ENCODE data around the gene H2BK1. TPM values are rescaled to one million over a fixed set of nuclear protein-coding genes. Genes with fewer than 3 reads are reported as not detected.

Gene H2BK1
- total RNA-seq, 2 donors from 2014 or later, result not detected

GRCh38 chr7:151202836-151203235 is 7.5 kb downstream of the H2BK1 start:
- 94 to 95% methylated on average over 5 to 9 of the region's 9 CpGs for WGBS, 2 experiments (ENCODE audit: insufficient coverage in 1 of 2, insufficient read length in 1 of 2)
- Mint-ChIP-seq H3K27me3 (ENCODE audit: insufficient read depth) (peaks cover 56% of the 10 kb centered on the region), H3K4me3 (no peak overlapping the region)

GRCh38 chr7:151201751-151202150 is 8.5 kb downstream of the H2BK1 start:
- Mint-ChIP-seq H3K9me3 (no peaks in the 10 kb centered on the region), H3K27ac (no peak overlapping the region), H3K4me1 (peaks cover 3% of the 10 kb centered on the region), H3K4me3 (no peak overlapping the region), H3K27me3 (ENCODE audit: insufficient read depth) (peaks cover 53% of the 10 kb centered on the region), H3K36me3 (ENCODE audit: low read depth) (no peaks in the 10 kb centered on the region)
- Histone ChIP-seq H3K27me3 (ENCODE audit: control insufficient read depth, insufficient read depth, low read length, poor library complexity, severe bottlenecking) (peaks cover 6% of the 10 kb centered on the region), H3K4me3 (ENCODE audit: low read length) (no peak overlapping the region), H3K36me3 (ENCODE audit: control insufficient read depth, insufficient read depth, low read length) (no peaks in the 10 kb centered on the region), H3K9ac (ENCODE audit: extremely low read depth, low read length, poor library complexity, severe bottlenecking) (no peak overlapping the region), H3K4me1 (ENCODE audit: control insufficient read depth, insufficient read depth, low read length) (no peaks in the 10 kb centered on the region), H3K9me3 (ENCODE audit: control insufficient read depth, low read length) (no peaks in the 10 kb centered on the region), H3K27ac (ENCODE audit: low read depth, low read length) (no peak overlapping the region)
- 90 to 96% methylated on average over 3 to 4 of the region's 4 CpGs for WGBS, 2 experiments (ENCODE audit: insufficient coverage in 1 of 2, insufficient read length in 1 of 2)
- no peak for DNase-seq
- TF ChIP-seq CTCF (conservative IDR thresholded peaks at IDR 0.05), result no peak

More at GRCh38 chr7:151202836-151203235, 7.5 kb downstream of the H2BK1 start:
- Histone ChIP-seq H3K27me3 (ENCODE audit: control insufficient read depth, insufficient read depth, low read length, poor library complexity, severe bottlenecking) (peaks cover 6% of the 10 kb centered on the region), H3K9me3 (ENCODE audit: control insufficient read depth, low read length) (no peaks in the 10 kb centered on the region), H3K4me3 (ENCODE audit: low read length) (no peak overlapping the region), H3K27ac (ENCODE audit: low read depth, low read length) (no peak overlapping the region), H3K4me1 (ENCODE audit: control insufficient read depth, insufficient read depth, low read length) (no peaks in the 10 kb centered on the region), H3K9ac (ENCODE audit: extremely low read depth, low read length, poor library complexity, severe bottlenecking) (no peak overlapping the region), H3K36me3 (ENCODE audit: control insufficient read depth, insufficient read depth, low read length) (no peaks in the 10 kb centered on the region)
- Mint-ChIP-seq H3K36me3 (ENCODE audit: low read depth) (no peaks in the 10 kb centered on the region), H3K4me1 (peaks cover 3% of the 10 kb centered on the region), H3K9me3 (no peaks in the 10 kb centered on the region), H3K27ac (no peak overlapping the region)
- DNase-seq, result no peak
- no peak for TF ChIP-seq CTCF (conservative IDR thresholded peaks at IDR 0.05)

- H3K27me3 Mint-ChIP-seq (ENCODE audit: insufficient read depth), result peaks cover 52% of the 10 kb centered on the region
- Histone ChIP-seq H3K27me3 (ENCODE audit: control insufficient read depth, insufficient read depth, low read length, poor library complexity, severe bottlenecking) (peaks cover 6% of the 10 kb centered on the region), H3K4me1 (ENCODE audit: control insufficient read depth, insufficient read depth, low read length) (no peaks in the 10 kb centered on the region), H3K9me3 (ENCODE audit: control insufficient read depth, low read length) (no peaks in the 10 kb centered on the region), H3K27ac (ENCODE audit: low read depth, low read length) (no peak overlapping the region), H3K4me3 (ENCODE audit: low read length) (no peak overlapping the region), H3K9ac (ENCODE audit: extremely low read depth, low read length, poor library complexity, severe bottlenecking) (no peak overlapping the region), H3K36me3 (ENCODE audit: control insufficient read depth, insufficient read depth, low read length) (no peaks in the 10 kb centered on the region)
- no peaks in the 10 kb centered on the region for H3K36me3 Mint-ChIP-seq (ENCODE audit: low read depth)
- 89 to 94% methylated on average over 2 to 3 of the region's 3 CpGs for WGBS, 2 experiments (ENCODE audit: insufficient coverage in 1 of 2, insufficient read length in 1 of 2)
- no peak overlapping the region for H3K4me3 Mint-ChIP-seq
- H3K27ac Mint-ChIP-seq, result no peak overlapping the region
- no peaks in the 10 kb centered on the region for H3K9me3 Mint-ChIP-seq
- peaks cover 3% of the 10 kb centered on the region for H3K4me1 Mint-ChIP-seq
- no peak for TF ChIP-seq CTCF (conservative IDR thresholded peaks at IDR 0.05)
- no peak for DNase-seq
Measured at GRCh38 chr7:151201344-151201743, 8.9 kb downstream of the H2BK1 start.

Measured in endodermal cell (in vitro differentiated cells).